ENCODE measurements around the gene AOAH.

GRCh38 chr7:36667007-36667745 is 57.1 kb downstream of the AOAH start:
- TF ChIP-seq CTCF (IDR thresholded peaks at IDR 0.05), result no peak
- TF ChIP-seq POLR2A (IDR thresholded peaks at IDR 0.05), result no peak
- TF ChIP-seq EP300 (IDR thresholded peaks at IDR 0.05), result no peak
- TF ChIP-seq POLR2AphosphoS5 (IDR thresholded peaks at IDR 0.05), result no peak
